Cardiac septum (tissue), 1 donor: ENCODE measurements around the gene GCH1. TPM values are rescaled to one million over a fixed set of nuclear protein-coding genes. Genes with fewer than 3 reads are reported as not detected.
A peak's percentile ranks its signal among the peaks of the same experiment; 100 is the strongest.
"Not testable (repeated sequence)": the region's sequence is repeated elsewhere in the genome, so short reads cannot be mapped to it uniquely, and the experiment has no call there.

Source experiments
- DNase-seq: peaks from one replicate; pipeline ENCODE4 v3.0.0-alpha.2; 2020; ENCODE audit warnings: low spot score
- intact Hi-C: fragments of 100-400 bp; cut with DNase I; formaldehyde crosslinking; loops from one replicate; pipeline ENCODE4 v1.14.0; 2022
- total RNA-seq: library from RNA; stranded (reverse); fragmentation: NEBNext Ultra II Directional; extraction: Animal tissue kit (Norgen Biotek cat#: 25700); gene quantifications from one replicate; pipeline ENCODE4 v1.2.1, GENCODE V29; 2021
- donor health status: DM: no; HTN: no; CAD: no.

The GCH1 gene
- total RNA-seq, 1 donor from 2014 or later, result 2.6 TPM

DNA sequence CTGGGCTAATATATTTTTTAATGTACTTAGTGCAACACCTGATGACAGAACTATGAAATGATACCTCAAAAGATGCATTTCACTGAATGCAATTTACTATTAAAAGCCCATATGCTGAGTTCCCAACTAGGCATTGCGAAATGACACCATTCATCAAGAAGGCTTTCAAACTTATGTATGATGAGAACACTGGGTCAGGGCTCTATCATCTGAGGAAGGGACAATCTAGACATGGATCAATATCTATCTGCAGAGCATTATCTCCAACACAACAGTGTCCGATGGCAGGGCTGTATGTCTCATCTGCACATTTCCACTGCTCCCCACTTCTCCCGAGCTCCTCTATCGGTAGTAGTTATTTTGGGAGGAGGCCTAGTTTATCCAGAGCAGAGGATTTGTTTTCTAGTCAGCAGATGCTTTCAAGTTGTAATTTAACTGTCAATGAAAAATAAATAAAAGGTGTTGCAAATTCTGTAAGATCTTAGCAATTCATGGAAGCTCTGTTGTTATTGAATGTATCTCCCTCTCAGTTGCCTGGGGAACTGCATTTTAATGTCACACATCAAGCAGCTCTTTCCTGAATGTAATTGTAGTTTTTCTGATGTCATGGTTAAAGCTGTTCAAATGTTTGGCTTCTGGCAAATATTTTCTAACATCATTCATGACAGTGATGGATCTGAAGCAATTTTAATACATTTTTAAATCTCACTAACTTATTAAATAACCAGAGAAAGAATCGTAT lies 7.4 kb upstream of the GCH1 start:
- no peak for DNase-seq
- intact Hi-C loops, result loop anchor here (10.0 kb wide), 1 partner anchor 145 kb away; the partner anchor contains the start of gene MAPK1IP1L

DNA sequence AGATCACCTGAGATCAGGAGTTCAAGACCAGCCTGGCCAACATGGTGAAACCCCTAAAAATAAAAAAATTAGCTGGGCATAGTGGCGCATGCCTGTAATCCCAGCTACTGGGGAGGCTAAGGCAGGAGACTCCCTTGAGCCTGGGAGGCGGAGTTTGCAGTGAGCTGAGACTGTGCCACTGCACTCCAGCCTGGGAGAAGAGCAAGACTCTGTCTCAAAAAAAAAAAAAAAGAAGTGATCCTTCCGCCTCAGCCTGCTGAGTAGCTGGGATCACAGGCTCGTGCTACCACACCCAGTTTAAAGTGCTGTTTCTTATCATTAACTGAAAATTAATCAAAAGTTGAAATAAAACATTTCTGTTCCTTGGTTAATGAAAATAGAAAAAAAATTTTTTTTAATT lies 6.3 kb upstream of the GCH1 start:
- intact Hi-C loops, result loop anchor here (10.0 kb wide), 1 partner anchor 146 kb away; the partner anchor contains the start of gene MAPK1IP1L
- DNase-seq, result not testable (repeated sequence)

DNA sequence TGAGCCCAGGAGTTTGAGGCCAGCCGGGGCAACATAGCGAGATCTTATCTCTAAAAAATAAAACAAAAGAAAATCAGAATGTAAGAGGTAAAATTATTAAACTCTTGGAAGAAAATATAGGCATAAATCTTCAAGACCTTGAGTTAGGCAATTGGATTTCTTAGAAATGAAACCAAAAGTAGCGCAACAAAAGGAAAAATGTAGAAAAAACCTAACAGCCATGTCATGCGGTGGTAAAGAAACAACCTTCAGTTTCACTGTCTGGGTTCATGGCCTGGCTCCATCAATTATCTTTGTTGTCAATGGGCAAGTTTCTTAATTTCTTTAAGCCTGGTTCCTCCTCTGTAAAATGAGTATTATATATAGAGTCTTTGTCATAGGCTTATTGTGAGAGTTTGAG lies 5.6 kb upstream of the GCH1 start:
- no peak for DNase-seq
- intact Hi-C loops, result loop anchor here (10.0 kb wide), 1 partner anchor 147 kb away; the partner anchor contains the start of gene MAPK1IP1L

DNA sequence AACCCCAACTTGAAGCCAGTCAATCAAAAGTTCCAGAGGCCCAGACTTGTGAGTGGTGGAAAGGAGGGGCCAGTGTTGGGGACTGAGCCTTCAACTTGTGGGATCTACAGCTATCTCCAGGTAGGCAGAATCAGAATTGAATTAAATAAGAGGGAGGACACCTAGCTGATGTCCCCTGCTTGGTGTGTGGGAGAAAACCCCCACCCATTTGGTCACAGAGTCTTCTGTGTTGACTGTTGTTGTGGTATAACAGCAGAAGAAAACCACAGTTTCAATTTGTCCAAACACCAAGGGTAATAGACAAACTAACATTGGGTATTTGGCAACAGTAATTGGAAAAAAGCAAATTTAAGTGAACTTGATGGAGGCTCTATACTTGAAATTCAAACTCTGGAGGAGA lies 3.4 kb upstream of the GCH1 start:
- intact Hi-C loops, result loop anchor here (10.0 kb wide), 1 partner anchor 149 kb away; the partner anchor contains the start of gene MAPK1IP1L
- no peak for DNase-seq

DNA sequence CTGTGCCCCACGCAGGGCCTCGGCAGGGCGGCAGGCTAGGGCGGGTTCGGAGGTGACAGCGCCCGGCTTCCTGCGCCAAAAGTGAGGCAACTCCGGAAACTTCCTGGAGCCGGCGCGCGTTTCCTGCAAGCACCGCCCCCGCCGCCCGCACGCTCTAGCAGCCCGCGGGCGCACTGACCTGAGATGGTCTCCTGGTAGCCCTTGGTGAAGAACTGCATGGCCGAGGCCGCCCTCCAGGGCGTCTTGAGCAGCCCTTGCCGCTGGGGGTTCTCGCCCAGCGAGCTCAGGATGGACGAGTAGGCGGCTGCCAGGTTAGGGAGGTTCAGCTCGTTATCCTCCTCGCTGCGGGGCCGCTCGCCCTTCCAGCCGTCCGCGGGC lies 494 bp downstream of the GCH1 start:
- peak; percentile 89 for DNase-seq
- intact Hi-C loops, result loop anchor here (5.0 to 10.0 kb wide), 2 partner anchors 35 to 153 kb away; partner anchors contain the start of gene MAPK1IP1L

DNA sequence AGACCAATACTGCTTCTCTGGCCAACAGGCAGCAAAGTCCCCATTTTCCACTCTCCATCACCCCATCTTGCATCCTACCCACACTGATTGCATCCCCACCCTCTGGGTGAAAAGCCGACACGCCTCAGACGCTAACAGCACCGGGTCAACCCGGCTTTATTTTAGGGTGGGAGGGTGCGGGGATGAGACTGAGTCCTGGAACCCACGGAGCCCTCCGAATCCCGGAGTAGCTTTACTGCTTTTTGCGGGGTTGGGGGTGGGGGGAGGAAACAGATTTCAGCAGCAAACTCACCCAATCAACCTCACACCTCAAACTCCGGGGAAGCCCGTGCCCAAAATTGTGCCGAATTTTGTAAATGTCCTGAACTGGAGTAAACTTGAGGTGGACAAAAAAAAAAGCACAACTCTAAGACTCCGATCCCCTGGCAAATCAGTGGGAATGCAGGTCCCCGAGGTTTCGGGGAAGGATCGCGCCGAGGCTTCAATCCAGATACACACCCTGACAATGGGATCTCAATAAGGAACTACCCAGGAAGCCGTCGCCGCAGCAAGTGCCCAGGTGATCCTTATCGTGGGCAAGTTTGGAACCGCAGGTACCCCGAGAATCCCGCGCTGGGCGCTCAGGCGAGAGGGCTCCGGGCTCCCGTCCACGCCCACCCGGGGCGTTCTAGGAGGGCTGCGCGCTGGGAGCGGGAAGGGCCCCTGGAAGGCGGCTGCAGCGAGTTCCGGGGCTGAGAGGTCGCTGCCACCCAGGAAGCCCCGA lies 1.1 kb downstream of the GCH1 start:
- peak; percentile 76 for DNase-seq
- intact Hi-C loops, result loop anchor here (5.0 to 10.0 kb wide), 2 partner anchors 34 to 153 kb away; partner anchors contain the start of gene MAPK1IP1L

DNA sequence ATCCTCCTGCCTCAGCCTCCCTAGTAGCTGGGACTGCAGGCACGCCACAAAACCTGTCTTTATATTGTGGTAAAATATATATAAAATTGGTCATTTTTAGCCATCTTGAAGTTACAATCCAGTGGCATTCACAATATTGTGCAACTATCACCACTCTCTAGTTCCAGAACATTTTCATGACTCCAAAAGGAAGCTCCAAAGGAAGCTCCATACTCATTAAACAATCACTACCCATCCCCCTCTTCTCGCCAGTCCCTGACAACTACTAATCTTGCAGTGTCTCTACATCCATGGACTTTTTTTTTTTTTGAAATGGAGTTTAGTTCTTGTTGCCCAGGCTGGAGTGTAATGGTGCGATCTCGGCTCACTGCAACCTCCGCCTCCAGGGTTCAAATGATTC lies 3.1 kb downstream of the GCH1 start:
- intact Hi-C loops, result loop anchor here (5.0 kb wide), 1 partner anchor 337 kb away; no protein-coding TSS in a partner anchor
- no peak for DNase-seq

DNA sequence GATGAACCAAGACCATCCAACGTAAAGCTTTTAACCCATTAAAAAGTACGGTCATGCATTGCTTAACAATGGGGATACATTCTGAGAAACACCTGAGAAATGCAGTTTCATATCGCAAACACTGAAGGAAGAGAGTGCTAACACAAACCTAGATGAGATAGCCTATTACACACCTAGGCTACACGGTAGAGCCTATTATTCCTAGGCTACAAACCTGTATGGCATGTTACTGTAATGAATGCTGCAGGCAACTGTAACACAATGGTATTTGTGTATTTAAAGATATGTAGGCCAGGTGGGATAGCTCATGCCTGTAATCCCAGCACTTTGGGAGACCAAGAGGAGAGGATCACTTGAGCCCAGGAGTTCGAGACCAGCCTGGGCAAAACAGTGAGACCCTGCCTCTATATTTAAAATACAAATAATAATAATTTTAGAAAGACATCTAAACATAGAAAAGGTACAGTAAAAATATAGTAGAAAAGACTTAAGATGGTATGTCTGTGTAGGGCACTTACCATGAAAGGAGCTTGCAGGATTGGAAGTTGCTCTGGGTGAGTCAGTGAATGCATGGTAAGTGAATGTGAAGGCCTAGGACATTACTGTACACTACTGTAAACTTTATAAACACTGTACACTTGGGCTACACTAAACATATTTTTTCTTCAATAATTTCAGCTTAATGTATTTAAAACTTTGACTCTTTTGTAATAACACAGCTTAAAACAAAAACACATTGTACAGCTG lies 4.6 kb downstream of the GCH1 start:
- intact Hi-C loops, result loop anchor here (5.0 kb wide), 1 partner anchor 336 kb away; no protein-coding TSS in a partner anchor
- not testable (repeated sequence) for DNase-seq

DNA sequence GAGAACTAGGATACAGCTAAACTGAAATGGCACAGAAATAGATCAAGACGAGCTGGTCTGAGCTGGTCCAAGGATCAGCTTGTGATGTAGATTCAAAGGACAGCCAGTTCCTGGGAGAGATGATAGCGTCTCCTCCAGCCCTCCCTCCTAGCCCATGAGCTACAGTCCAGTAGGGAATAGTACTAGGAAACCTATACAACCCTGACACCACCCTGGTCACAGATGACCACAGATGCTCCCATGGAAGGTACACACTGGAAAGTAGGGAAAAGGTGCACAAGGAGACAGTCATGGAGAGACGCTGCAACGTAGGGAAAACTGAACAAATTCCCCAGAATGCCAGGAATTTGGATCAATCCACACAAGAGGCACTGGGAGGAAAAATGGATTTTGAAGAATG lies 6.9 kb downstream of the GCH1 start:
- intact Hi-C loops, result loop anchor here (5.0 kb wide), 1 partner anchor 333 kb away; no protein-coding TSS in a partner anchor

DNA sequence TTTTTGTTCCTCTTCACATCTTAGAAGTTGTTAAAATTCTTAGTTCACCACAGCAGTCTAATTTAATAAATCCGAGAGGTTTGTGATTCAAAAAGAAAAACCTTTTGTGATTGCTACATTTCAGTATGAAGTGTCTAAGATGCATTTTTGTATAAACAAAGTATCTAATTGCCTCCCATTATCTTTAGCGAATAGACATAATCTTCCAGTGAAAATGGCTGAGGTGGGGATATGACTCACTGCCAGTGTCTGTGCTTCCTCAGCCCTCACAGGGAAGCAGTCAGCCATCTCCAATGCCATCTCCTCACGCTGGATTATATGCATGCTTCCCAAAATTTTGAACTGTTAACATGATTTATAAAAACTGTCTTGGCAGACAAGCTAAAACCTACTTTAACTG lies 7.6 kb downstream of the GCH1 start:
- intact Hi-C loops, result loop anchor here (5.0 kb wide), 2 partner anchors 88 to 333 kb away; no protein-coding TSS in a partner anchor
- DNase-seq, result no peak

More for the DNA sequence above, 6.9 kb downstream of the GCH1 start:
- no peak for DNase-seq

DNA sequence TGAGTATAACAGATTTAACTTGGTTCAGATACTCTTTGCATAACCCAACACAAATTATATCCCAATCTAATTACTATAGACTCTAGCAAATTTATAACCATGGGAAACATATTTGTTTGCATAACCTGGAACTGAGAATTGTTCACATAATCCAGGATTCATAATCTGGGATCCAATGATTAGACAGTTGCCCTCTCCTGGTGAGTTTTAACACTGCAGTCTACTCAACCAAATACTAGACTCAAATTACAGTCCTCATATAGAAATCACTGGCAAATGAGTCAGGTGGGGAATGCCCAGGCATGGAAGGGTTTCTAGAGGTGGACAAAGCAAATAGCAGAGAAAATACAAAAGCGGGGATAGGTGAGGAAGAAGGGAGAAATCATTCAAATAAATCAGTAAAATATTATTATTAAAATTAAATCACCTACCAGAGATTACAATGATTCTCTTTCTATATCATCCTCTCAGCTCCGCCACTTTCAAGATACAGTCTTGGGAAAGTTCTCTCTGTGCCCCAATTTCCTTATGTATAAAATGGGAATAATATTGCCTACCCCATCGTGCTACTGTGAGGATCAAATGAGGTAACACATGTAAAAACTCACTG lies 9.4 kb downstream of the GCH1 start:
- DNase-seq, result no peak
- intact Hi-C loops, result loop anchor here (5.0 kb wide), 1 partner anchor 86 kb away; no protein-coding TSS in a partner anchor

DNA sequence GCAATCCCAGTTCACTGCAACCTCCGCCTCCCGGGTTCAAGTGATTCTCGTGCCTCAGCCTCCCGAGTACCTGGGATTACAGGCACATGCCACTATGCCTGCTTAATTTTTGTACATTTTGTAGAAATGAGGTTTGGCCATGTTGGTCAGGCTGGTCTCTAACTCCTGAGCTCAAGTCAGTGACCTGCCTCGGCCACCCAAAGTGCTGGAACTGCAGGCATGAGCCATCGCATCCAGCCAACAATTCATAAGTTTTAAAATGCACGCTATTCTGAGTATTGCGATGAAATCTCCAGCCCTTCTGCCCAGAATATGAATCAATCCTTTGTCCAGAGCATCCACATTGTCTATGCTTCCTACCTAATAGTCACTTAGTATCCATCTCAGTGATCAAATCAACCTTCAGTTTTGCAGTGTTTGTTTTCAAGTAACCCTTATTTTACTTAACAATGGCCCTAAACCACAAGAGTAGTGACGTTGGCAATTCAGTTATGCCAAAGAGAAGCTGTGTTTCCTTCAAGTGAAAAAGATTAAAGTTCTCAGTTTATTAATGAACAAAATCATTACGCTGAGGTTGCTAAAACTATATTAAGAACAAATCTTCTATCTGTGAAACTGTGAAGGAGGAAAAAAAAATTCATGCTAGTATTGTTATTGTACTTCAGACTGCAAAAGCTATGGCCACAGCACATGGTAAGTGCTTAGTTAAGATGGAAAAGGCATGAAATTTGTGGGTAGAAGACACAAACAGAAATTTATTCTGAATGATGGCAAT lies 11.0 kb downstream of the GCH1 start:
- DNase-seq, result no peak
- intact Hi-C loops, result loop anchor here (5.0 kb wide), 1 partner anchor 84 kb away; no protein-coding TSS in a partner anchor

DNA sequence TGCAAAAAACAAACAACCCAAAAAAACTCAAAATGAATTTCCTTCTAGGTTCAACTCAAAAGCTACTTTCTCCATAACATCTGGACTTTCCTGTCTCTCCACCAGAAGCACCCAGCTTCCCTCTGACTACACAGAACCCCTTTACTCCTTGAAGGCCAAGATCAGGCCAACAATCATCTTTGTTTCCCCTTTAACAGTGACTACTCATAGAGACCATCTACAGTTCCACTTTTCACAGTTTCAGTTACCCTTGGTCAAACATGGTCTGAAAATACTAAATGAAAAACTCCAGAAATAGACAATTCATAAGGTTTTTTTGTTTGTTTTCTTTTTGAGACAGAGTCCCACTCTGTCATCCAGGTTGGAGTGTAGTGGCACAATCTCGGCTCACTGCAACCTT lies 11.8 kb downstream of the GCH1 start:
- intact Hi-C loops, result loop anchor here (5.0 kb wide), 1 partner anchor 83 kb away; no protein-coding TSS in a partner anchor
- no peak for DNase-seq

DNA sequence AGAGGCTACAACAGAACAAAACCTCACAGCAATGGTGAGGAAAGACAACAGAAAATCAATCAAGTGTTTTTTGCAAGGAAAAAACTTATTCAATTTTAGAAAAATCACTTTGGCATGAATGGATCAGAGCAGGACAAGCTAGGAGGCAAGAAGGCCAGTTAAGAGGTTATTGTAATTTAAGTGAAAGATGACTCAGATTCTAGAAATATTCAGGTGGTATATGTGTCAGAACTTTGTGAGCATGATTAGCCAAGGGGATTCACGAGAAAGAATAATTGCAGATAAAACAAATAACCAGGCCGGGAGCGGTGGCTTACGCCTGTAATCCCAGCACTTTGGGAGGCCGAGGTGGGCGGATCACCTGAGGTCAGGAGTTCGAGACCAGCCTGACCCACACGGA lies 12.7 kb downstream of the GCH1 start:
- DNase-seq, result no peak
- intact Hi-C loops, result loop anchor here (5.0 kb wide), 1 partner anchor 83 kb away; no protein-coding TSS in a partner anchor

DNA sequence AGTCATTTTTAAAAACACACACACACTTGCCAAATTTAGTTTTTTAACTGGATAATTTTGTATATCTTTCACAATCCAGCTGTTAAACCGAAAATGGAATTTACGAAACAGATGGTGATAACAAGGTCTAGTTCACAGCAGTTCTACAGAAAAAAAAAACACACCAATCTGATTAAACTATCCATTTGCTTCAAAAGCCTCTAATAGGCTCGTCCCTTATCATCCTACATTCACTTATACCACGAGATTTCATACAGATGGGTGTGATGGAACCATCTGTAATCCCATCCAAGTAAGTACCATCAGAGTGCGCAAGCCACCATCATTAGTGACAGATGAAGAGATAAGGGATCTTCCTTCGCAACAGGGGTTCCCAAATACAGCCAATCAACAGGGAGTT lies 20.1 kb downstream of the GCH1 start:
- DNase-seq, result no peak
- intact Hi-C loops, result no loop called here

DNA sequence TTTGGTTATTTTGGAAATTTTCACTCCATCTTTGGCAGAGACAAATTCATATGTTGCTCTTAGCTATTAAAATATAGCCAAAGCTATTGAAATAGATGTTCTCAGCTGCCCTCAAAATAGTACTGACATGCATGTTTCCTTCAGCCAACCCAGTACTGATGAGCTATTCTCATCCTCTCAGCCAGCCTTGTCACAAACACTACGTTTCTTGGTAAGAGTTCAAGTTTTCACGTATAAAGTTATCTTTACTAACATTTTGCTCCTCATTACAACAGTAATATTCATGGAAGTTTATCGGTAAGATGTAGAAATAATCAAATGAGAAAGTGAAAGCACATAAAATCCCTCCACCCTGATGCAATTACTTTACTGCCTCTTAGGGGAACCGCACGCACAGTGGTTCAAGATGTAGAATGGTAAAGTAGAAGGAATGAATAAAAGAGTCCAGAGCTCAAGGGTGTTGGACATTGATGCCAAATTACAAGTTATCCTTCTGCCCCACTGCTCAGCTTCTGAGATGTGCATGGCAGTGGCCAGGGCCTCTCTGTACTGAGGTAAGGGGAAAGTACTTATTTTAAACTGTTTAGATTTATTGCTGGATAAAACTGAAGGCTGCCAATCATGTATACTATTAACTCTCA lies 20.7 kb downstream of the GCH1 start:
- intact Hi-C loops, result no loop called here
- DNase-seq, result no peak

DNA sequence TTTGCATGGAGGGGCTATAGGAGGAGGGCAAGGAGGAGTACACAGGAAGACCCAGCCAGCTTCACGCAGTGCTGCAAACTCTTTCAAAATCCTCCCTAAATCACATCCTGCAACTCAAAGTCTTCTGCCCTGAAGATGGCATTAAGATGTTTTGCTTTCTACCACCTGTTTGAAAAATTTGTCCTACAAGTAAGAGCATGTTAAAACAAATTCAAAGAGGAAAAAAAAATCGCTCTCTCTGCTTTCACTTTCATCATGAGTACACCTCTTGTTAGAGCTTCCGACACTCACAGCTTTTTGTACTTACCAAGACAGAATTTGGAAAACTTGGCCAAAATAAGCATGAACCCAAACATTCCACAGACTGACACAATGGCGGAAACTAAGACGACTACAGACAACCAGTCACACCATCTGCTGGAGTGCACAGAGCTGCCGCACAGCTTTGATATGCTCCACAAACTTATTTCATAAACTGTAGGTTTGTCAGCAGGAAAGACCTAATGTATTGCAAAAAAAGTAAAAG lies 21.3 kb downstream of the GCH1 start:
- intact Hi-C loops, result no loop called here
- no peak for DNase-seq

DNA sequence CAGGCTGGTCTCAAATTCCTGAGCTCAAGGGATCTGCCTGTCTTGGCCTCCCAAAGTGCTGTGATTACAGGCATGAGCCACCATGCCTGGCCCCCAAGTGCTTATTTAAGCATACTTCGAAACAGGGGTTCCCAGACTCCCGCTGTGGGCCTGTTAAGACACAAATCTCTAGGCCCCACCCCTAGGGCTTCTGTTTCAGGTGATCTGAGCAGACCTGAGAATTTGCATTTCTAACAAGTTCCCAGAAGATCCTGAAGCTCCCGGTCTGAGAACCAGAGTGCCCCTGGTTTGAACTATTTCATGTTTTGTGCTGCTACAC lies 25.0 kb downstream of the GCH1 start:
- intact Hi-C loops, result no loop called here
- DNase-seq, result no peak
